SU-DHL-6 (cell line): ENCODE measurements around the gene RASAL3.

Source experiments
- H2AFZ ChIP-seq: fragments of 200-600 bp; sonication (generic); 2 replicates; pipeline ENCODE4 v1.6.1; 2014; ENCODE audit warnings: low read depth, mild to moderate bottlenecking, moderate library complexity, mixed read lengths, antibody characterized with exemption, low read length; ENCODE audit not compliant: severe bottlenecking
- H3F3A ChIP-seq: fragments of 200-600 bp; shearing (Covaris generic); 2 replicates; pipeline ENCODE4 v1.6.0; 2016; ENCODE audit warnings: antibody characterized with exemption, mild to moderate bottlenecking; ENCODE audit not compliant: insufficient read depth
- H3K27ac ChIP-seq: fragments of 200-600 bp; sonication (generic); 2 replicates; pipeline ENCODE4 v1.5.1; 2016; ENCODE audit warnings: low read depth, mild to moderate bottlenecking, low read length, moderate library complexity, mixed read lengths
- H3K27me3 ChIP-seq: fragments of 200-600 bp; sonication (generic), shearing (Covaris generic); 2 replicates; pipeline ENCODE4 v1.6.0; 2014; ENCODE audit warnings: mild to moderate bottlenecking, low read length
- H3K36me3 ChIP-seq: fragments of 200-600 bp; sonication (generic); 2 replicates; pipeline ENCODE4 v1.6.1; 2014; ENCODE audit warnings: mild to moderate bottlenecking, low read length, mixed read lengths
- H3K4me2 ChIP-seq: fragments of 300-600, 200-600 bp; shearing (Covaris generic), sonication (generic); 2 replicates; pipeline ENCODE4 v1.6.0; 2014; ENCODE audit warnings: low read length, low read depth, mild to moderate bottlenecking; ENCODE audit not compliant: poor library complexity, severe bottlenecking
- H3K4me3 ChIP-seq: fragments of 200-600 bp; sonication (generic); 2 replicates; pipeline ENCODE4 v1.5.1; 2014; ENCODE audit warnings: antibody characterized with exemption, low read length, mild to moderate bottlenecking, mixed read lengths; ENCODE audit not compliant: insufficient read depth, poor library complexity, severe bottlenecking
- H3K79me2 ChIP-seq: fragments of 200-600 bp; sonication (generic); 2 replicates; pipeline ENCODE4 v1.6.1; 2014; ENCODE audit warnings: mild to moderate bottlenecking, low read length, moderate library complexity; ENCODE audit not compliant: insufficient read depth
- H3K9ac ChIP-seq: fragments of 200-600 bp; sonication (generic); 2 replicates; pipeline ENCODE4 v1.7.0; 2014; ENCODE audit warnings: mild to moderate bottlenecking, low read length
- H3K9me2 ChIP-seq: fragments of 200-600 bp; sonication (generic); replicated peaks from 2 replicates; pipeline ENCODE4 v1.6.1; 2014; ENCODE audit warnings: low read length; ENCODE audit not compliant: insufficient read depth
- H3K9me3 ChIP-seq: fragments of 200-600 bp; sonication (generic); 2 replicates; pipeline ENCODE4 v1.6.1; 2014; ENCODE audit warnings: low read length, mixed read lengths; ENCODE audit not compliant: insufficient read depth
- H4K20me1 ChIP-seq: fragments of 200-600 bp; sonication (generic); 2 replicates; pipeline ENCODE4 v1.6.1; 2014; ENCODE audit warnings: low read depth, mild to moderate bottlenecking, antibody characterized with exemption, low read length, moderate library complexity, mixed read lengths
- CTCF ChIP-seq: fragments of 200-600 bp; sonication (generic); IDR thresholded peaks from one replicate; pipeline ENCODE4 v1.5.1; 2017; ENCODE audit warnings: antibody characterized with exemption, mild to moderate bottlenecking, low read length, moderate library complexity; ENCODE audit not compliant: insufficient read depth, poor library complexity, severe bottlenecking
- EZH2phosphoT487 ChIP-seq: fragments of 200-600 bp; sonication (generic), shearing (Covaris generic); conservative IDR thresholded peaks from 2 replicates; pipeline ENCODE4 v1.6.1; 2018; ENCODE audit warnings: mild to moderate bottlenecking, antibody characterized with exemption, low read length, moderate library complexity, mixed read lengths

The RASAL3 gene

GRCh38 chr19:15432018-15432494, 32.3 kb downstream of the RASAL3 start:
- Histone ChIP-seq H3F3A (no peaks in the 10 kb centered on the region), H4K20me1 (no peaks in the 10 kb centered on the region; the same call in 1 of the 2 replicates), H3K9me2 (no peaks in the 10 kb centered on the region), H3K4me3 (peak overlapping the region; percentile 75), H3K27me3 (no peaks in the 10 kb centered on the region), H2AFZ (peak overlapping the region; percentile 47), H3K79me2 (peaks cover 40% of the 10 kb centered on the region), H3K27ac (peak overlapping the region; percentile 48), H3K9me3 (no peaks in the 10 kb centered on the region), H3K9ac (peak overlapping the region; percentile 97), H3K36me3 (no peaks in the 10 kb centered on the region), H3K4me2 (peak overlapping the region; percentile 72)
- TF ChIP-seq EZH2phosphoT487 (no peak), CTCF (no peak)

- Histone ChIP-seq H3K9me3 (no peaks in the 10 kb centered on the region), H3K27ac (peak overlapping the region; percentile 48), H3K79me2 (peaks cover 40% of the 10 kb centered on the region), H3K9ac (peak overlapping the region; percentile 97), H3K36me3 (no peaks in the 10 kb centered on the region), H4K20me1 (no peaks in the 10 kb centered on the region; the same call in 1 of the 2 replicates), H3K4me3 (peak overlapping the region; percentile 75), H2AFZ (no peak overlapping the region), H3K9me2 (no peaks in the 10 kb centered on the region), H3K4me2 (peak overlapping the region; percentile 72), H3K27me3 (no peaks in the 10 kb centered on the region), H3F3A (no peaks in the 10 kb centered on the region)
- TF ChIP-seq EZH2phosphoT487 (no peak), CTCF (no peak)
Observed at GRCh38 chr19:15431396-15432017, 32.8 kb downstream of the RASAL3 start.

GRCh38 chr19:15430526-15431120, 33.7 kb downstream of the RASAL3 start:
- Histone ChIP-seq H3K79me2 (peaks cover 40% of the 10 kb centered on the region), H3K9me3 (no peaks in the 10 kb centered on the region), H3K27me3 (no peaks in the 10 kb centered on the region), H3K9ac (peak overlapping the region; percentile 97), H4K20me1 (no peaks in the 10 kb centered on the region; the same call in 1 of the 2 replicates), H2AFZ (no peak overlapping the region), H3K9me2 (no peaks in the 10 kb centered on the region), H3K4me2 (peak overlapping the region; percentile 72), H3K27ac (no peak overlapping the region), H3K4me3 (no peak overlapping the region), H3F3A (no peaks in the 10 kb centered on the region), H3K36me3 (no peaks in the 10 kb centered on the region)
- TF ChIP-seq CTCF (no peak), EZH2phosphoT487 (no peak)
